GM19239 (cell line): ENCODE data around the gene KCNH6.

Experiments used
- DNase-seq: peaks from one replicate; pipeline ENCODE4 v3.0.0; 2011; ENCODE audit warnings: low spot score; ENCODE audit not compliant: insufficient read length
- FAIRE-seq: peaks from 2 replicates; lab custom pipeline; 2011; peaks lifted over from hg19 to GRCh38; lab: Jason Lieb, UNC

Gene KCNH6

DNA sequence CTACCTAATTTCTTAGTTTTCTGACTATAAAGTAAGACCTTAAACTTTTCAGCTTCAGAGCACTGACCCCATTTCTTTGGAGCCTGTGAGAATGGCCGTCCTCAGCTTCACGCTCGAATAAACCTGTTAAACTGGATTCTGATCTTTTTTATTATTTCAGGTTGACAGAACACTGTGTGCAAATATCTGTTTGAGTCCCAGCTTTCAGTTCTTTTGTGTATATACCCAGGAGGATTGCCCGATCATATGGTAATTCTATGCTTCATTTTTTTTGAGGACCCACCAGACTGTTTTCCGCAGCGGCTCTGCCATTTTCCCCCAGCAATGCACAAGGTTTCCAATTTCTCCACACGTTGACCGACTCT lies 19.8 kb upstream of the KCNH6 start:
- DNase-seq, result no peak

DNA sequence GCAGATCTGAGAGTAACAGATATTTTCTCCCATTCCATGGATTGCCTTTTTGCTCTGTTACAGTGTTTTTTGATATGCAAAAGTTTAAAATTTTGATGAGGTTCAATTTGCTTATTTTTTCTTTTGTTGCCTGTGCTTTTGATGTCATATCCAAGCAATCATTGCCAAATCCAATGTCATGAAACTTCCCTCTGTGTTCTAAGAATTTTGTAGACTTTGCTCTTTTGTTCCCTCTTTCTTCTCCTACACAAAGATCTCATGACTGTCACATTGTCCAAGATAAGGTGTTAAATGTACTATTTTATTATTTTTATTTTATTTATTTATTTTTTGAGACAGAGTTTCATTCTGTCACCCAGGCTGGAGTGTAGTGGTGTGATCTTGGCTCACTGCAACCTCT lies 18.9 kb upstream of the KCNH6 start:
- no peak for FAIRE-seq

More for the DNA sequence above, 19.8 kb upstream of the KCNH6 start:
- no peak for FAIRE-seq

DNA sequence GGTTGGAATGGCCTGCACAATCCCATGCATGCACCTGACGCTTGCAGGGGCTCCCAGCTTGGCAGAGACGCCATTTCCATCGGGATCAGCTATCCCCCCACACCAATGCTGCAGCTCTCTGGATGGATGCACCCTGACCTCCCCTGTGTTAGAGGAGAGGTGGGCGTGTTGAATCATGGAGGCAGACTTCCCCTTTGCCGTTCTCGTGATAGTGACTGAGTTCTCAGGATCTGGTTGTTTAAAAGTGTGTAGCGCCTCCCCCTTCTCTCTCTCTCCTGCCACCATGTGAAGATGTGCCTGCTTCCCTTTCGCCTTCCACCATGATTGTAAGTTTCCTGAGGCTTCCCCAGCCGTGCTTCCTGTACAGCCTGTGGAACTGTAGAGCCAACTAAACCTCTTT lies 17.8 kb upstream of the KCNH6 start:
- FAIRE-seq (no peak), DNase-seq (no peak)

More for the DNA sequence above, 18.9 kb upstream of the KCNH6 start:
- no peak for DNase-seq

DNA sequence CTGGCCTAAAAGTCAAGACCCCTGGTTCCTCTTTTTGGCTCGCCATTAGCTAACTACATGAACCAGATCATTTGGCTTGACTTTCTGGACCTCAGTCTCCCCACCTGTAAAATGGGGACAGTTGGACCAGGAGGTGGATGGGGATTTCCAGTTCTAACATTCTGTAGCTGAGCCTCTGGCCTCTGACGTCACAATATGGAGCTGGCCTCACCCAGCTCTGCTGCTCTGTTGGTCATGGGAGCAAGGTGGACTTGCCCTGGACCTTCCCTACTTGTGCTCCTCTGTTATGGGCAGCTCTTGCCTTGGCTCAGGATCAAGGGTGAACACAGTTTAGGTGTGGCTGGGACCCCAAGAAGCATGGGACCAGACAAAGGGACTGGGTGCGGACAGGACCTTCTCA lies 16.5 kb upstream of the KCNH6 start:
- no peak for FAIRE-seq
- DNase-seq, result no peak

DNA sequence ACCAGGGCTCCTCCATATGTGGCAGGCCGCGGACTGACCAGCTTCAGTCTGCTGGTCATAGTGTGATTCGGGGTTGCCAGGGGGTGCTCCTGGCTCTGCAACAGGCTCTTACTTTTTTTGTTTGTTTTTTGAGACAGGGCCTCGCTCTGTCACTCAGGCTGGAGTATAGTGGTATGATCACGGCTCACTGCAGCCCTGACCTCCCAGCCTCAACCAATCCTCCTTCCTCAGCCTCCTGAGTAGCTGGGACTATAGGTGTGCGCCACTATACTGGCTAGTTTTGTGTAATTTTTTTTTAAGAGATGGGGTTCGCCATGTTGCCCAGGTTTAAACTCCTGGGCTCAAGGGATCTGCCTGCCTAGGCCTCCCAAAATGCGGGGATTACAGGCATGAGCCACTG lies 11.8 kb upstream of the KCNH6 start:
- DNase-seq, result no peak
- FAIRE-seq, result no peak

DNA sequence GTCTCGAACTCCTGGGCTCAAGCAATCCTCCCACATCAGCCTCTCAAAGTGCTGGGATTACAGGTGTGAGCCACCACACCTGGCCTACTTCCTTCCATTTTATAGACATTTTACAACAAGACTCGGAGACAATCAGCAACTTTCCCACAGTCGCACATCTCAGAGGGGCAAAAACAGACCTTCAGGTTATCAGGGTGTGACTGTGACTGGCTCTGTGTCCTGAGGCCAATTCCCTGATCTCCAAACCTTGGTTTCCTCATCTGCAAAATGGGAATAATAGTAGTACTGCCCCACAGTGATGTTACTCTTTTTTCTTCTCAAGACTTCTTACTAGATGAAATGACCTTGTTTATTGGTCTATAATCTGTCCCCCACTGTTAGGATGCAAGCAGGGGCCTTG lies 10.8 kb upstream of the KCNH6 start:
- DNase-seq (no peak), FAIRE-seq (no peak)

DNA sequence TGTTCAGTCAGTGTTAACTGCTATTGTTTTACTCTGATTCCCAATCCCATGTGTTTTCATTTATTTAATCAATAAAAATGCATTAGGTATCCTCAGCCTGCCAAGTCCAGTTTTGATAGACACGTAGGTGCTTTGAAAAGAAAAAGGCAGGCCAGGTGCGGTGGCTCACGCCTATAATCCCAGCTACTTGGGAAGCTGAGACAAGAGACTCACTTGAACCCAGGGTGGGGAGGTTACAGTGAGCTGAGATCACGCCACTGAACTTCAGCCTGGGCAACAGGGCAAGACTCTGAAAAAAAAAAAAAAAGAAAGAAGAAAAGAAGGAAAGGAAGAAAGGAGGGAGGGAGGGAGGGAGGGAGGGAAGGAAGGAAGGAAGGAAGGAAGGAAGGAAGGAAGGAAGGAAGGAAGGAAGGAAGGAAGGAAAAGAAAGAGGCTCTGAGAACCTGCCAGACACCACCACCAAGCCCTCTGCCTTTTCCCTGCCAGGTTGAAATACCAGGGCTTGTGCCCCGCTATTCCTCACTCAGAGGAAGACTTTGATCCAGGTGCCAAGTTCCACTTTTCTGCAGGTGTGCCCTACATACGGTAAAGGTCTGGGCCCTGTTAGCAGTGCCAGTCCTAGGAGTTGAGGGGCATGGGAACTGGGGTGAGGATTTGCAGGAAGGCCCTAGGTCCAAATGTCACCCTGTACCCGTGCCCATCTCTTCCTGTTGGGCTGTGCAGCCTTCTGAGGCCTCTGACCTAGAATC lies 10.1 kb upstream of the KCNH6 start:
- DNase-seq (no peak), FAIRE-seq (no peak)

DNA sequence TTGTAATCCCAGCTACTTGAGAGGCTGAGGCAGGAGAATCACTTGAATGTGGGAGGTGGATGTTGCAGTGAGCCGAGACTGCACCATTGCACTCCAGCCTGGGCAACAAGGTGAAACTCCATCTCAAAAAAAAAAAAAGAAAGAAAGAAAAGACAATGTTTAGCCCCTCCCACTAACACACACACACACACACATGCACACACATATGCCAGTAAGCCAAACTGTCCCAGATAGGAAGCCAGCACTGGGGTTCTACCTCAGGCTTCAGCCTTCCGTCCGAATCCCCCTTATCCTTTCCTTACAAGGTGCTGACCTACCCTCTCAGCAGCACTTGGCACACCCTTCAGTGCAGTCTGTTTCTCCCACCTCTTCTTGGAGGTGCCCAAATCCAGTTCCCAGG lies 8.7 kb upstream of the KCNH6 start:
- no peak for FAIRE-seq

DNA sequence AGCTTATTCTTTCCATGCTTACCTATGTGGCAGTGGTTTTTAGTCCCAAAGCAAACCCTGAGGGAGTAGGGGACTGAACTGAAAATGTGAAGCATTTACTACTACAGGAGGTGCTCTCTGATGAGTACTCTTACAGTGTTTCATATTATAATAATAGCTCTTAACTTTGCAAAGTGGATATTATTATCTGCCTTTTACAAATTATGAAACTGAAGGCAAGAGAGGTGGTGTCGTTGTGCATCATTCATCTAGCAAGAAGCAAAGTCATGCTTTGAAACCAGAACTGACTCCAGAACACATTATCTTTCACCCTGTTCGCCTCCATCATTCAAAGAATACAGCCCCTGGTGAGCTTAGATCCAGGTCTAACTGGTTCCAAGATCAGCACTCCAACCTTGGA lies 8.2 kb upstream of the KCNH6 start:
- no peak for FAIRE-seq
- no peak for DNase-seq

More for the DNA sequence above, 8.7 kb upstream of the KCNH6 start:
- no peak for DNase-seq

DNA sequence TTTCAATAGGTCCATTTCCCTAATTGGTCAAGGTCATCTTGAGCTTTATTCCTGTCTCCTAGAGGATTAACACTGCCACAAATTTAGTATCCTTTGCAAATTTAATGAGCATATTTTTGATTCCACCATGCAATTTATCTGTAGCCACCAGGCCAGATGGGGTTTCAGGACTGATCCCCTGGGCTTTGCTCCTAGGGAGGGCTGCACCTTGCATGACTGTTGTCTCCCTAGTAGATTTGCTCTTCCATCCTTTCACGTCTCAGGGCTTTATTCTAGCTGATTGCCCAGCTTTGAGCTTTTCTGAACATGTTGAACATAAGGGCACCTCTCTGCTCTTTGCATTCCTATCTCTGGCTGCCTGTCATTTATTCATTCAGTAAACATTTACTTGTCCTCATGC lies 7.7 kb upstream of the KCNH6 start:
- no peak for FAIRE-seq
- no peak for DNase-seq

DNA sequence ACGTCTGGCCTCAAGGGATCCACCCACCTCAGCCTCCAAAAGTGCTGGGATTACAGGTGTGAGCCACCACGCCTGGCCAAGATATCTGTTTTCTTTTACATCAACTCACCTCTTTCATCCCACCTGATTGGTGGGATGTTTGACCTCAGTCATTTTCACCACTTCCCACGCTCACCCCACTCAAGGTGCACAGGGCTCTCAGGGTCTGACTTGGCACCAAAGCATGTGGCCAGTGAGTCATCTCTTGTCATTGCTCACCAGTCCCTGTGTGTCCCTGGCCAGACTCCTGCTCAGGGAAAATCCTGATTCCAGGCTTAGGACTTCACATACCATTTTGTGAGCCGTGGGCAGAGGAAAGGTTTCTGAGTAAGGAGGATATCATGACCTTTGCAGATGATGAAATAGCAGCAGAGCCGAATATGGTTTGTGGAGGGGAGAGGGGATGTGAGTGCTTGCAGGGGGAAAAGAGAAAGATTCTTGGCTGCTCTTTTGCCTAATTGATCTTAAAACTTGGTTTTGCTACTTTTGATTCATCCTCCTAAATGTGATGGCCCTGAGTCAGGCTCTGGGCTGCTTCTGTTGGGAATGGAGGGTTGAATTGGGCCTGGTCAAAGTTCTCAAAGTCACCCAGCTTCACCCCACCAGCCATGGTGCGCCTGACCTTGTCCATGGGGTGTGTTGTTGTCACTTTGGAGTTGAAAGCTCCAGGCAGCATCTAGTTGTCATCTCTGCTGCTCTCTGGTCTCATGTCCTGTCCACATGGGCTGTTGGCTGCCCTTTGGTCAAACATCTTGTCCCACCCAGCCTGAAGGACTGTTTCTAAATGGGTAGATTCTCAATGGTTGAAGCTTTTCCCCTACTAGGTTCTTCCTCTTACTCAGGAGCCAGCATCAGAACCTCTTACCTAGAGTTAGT lies 6.0 kb upstream of the KCNH6 start:
- DNase-seq, result no peak
- no peak for FAIRE-seq

DNA sequence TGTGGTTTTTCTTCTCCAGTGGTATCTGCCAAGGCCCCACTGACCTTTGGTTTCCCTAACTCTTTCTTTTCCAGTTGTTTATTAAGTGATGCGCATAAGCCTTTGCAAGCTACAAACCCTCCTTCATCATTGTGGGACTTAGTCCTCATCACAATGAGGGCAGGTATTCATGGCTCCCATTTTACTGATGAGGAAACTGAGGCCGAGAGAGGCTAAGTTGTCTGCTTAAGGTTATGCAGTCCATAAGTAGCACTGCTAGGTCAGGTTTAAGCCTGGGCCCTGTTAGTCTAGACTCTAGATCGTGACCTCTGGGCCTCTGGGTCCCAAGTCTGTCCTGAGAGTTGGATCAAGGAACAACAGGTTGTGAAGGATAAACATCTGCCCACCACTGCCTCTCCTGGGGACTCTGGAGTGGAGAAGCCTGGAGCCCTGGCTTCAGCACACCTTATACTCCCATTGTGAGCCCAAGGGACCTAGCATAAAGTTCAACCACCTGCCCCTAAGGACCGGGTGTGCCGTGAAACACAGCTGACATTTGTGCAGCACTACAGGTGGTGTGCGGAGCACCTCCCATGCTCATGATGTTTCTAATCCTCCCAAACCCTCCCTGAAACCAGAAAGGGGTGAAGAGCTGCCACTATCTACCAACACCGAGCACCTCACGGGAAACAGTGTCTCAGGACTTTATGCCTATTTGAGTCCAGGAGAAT lies 5.2 kb upstream of the KCNH6 start:
- DNase-seq (no peak), FAIRE-seq (no peak)

DNA sequence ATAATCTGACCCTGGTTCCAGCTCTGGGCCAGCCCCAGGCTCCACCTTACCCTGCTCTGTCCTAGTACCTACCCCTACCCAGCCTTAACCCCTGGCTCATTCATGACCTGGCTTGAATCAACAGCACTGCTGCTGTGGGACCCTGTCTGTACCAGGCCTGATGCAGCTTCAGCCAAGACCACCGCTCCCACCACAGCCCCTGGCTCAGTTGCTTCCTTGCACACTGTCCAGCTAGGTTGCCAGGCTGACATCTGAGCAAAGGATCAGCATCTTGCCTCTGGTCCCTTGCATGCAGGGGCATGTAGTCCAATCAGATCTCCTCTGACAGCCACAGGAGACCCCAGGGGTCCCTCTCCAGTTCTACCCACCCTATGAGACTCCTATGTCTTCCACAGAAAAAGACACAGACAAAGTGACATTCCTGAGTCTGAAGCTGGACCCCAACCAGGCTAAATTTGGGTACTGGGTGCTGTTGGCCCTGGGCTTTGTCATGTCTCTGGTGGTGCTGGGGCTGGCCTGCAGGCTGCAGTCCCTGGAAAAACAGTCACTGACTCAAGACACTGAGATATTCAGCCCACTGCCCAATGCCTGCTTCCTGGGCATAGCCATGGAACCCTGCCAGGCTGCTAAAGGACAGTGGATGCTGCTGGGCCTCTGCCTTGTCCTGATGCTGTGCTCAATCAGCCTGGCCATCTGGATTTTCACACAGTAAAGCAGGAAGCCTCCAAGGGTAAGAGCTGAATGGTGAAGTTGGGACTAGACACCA lies 3.9 kb upstream of the KCNH6 start:
- no peak for DNase-seq
- no peak for FAIRE-seq

DNA sequence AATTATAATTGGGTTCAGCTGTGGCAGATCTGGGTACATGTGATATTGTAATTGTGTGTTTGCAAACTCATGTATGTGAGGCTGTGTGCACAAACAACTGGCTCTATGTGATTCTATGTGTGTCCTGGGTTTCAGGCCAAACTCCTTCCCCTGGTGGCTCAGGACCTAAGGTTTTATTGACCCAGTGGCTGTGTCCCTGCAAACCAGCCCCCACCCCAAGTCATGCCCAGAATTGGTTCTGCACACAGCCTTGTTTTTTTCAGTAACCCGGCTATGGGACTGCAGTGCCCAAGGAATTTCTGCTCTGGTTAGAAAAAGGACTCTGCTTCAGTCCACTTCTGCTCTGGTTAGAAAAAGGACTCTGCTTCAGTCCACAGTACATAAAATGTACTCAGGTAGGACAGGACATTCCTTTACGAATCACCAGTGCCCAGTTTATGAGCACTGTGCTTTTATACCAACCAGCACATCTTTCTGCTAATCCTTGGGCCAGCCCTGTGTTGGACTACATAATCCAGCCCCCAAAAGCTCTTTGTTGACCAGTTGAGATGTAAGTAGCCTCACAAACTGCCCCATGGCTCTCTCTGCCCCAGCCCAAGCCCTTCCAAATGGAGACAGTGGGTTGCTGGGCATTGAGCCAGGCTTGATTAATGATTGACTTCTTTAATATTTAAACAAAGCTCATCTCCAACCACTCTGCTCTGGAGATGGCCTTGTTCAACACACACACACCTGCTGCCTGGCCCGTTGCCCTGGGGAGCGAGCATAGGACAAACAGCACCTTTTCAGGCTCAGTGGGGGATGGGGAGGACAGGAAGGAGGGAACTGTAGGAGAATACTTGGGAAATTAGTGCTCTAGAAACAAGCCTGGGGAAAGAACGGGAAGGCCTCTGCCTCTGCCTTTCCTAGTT lies 2.9 kb upstream of the KCNH6 start:
- FAIRE-seq (no peak), DNase-seq (no peak)

DNA sequence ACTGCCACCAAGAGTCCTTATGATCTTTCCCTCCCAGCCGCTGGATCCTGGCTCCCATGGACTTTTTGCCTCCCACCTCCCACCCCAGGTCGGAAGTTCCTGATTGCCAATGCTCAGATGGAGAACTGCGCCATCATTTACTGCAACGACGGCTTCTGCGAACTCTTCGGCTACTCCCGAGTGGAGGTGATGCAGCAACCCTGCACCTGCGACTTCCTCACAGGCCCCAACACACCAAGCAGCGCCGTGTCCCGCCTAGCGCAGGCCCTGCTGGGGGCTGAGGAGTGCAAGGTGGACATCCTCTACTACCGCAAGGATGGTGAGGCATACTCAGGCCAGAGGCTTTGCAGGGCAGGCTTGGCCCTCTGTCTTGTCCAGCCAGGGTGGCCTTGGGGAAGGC lies 893 bp downstream of the KCNH6 start:
- DNase-seq (no peak), FAIRE-seq (no peak)

DNA sequence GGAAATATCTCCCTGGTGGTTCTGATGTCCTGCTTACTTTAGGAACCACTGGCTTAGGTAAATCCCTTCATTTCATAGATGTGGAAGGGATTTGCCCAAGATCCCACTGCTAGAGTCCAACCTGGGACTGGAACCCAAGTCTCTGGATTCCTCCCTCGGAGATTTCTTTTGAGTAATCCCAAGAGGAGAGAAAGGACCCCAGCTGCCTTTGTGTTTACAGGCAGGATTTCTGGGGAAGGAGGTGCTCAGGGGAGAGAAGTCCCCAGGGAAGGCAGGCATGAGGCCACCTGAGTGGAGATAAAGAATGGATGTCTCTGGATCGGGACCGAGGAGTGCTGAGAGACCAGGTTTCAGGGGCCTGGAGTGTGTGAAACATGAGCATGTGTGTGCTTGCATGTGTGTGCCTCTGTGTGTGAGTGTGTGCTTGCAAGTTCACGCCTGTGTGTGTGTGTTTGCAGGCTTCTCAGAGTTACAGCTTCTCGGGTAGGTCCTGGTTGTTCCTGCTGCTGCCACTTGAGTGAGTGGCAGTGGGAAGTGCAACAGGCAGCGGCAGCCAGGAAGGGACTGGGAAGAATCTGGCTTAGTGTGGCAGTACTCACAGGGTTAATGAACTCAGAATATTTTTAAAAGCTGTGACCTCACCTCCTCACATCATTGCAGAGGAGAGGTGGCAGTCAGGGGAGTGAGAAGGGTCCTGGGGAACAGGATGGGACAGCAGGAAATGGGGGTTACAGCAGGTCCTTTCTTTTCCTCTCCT lies 2.2 kb downstream of the KCNH6 start:
- FAIRE-seq (no peak), DNase-seq (no peak)

DNA sequence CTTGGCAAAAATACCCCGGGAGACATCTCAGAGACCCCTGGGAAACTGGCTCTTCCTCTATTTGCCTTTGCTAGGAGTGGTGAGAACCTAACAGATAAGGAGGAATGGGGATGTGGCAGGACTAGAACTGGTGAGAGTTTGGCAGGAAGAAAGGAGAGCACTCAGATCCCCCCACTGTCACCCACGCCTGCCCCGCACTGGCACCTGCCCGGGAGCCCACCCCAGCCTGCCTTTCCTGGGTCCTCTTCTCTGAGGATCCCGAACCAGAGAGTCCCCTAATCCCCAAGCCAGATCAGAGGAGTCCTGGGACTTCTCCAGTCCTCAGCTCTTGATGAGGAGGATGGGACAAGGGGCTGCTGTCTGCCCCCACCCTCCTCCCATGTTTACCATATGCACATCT lies 3.7 kb downstream of the KCNH6 start:
- FAIRE-seq (no peak), DNase-seq (no peak)

DNA sequence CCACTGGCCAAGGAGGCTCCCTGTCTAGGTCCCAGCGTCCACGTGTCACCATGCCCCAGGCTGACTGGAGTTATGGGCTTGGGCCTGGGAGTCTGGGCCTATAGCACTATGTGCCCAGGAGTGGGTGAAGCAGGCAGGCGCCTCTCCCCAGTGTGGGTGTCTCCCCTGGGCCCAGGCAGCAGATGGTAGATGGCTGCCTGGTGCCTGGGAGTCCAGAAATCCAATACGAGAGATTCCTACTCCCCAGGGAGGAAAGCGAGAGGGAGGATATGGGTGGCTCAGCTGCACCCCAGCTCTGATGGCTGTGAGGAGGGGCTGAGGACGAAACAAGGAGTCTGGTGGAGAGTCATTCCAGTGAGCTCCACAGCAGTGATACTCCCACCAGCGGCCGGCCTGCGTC lies 5.0 kb downstream of the KCNH6 start:
- FAIRE-seq, result no peak
- no peak for DNase-seq
